Uterus (tissue), 2 donors: ENCODE results near the gene PDE6D.
A peak's percentile ranks its signal among the peaks of the same experiment; 100 is the strongest.

Experiments used
- POLR2A ChIP-seq, 2 donors: fragments of 450-650 bp; IDR thresholded peaks; one replicate each; pipeline ENCODE4 v1.6.1; 2016; ENCODE audit warnings: antibody characterized with exemption in 2 of 2, mild to moderate bottlenecking in 1 of 2, moderate library complexity in 1 of 2
- TF ChIP-seq, protein P1 (sequence below), 4 experiments: fragments of 200-600 bp in 2 of 4; fragments of 450-650 bp in 2 of 4; sonication (generic) in 2 of 4; IDR thresholded peaks; one replicate each; pipeline ENCODE4 v1.5.1; 2016 to 2019; ENCODE audit warnings: antibody characterized with exemption in 4 of 4, mild to moderate bottlenecking in 2 of 4, moderate library complexity in 1 of 4

DNA sequence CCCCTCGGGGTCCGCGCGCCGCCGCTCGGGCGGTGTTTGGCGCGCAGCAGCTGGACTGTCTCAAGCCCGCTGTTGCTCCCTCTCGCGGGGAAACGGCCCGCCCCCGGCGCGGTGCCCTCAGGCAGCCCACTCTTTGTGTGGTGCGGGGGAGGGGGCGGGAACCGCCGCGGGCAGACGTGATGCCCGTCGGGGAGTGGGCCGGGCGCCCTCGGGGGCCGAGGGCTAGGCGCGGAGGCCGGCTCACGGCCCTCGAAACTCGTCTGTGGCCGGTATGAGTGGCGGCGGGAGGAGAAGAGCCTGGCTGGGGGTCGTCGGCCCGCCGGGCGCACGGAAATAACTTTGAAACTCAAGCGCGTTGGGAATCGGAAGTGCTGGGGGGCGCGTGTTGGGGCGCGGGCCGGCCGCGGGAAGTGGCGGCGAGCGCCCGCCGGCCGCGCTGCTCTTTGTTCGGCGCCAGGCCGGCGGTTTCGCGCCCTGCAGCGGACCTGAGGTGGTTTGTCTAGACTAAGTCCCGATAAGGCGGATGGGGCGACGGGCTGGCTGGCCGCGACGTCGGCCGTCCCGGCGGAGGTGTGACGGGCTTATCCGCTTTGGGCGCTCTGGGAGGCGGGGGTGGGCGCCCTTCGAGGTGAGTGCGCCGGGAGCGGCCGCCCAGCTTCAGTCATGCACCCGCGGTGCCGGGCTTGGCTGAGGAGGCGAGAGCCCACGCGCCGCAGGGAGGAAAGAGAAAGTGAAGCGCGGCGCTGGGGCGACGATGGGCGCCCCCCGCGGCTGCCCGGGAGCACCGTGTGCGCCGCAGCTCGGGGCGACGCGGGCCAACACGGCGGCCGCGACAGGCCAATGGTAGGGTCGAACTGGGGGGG, 72.1 kb downstream of the PDE6D start:
- TF ChIP-seq, protein P1, sequence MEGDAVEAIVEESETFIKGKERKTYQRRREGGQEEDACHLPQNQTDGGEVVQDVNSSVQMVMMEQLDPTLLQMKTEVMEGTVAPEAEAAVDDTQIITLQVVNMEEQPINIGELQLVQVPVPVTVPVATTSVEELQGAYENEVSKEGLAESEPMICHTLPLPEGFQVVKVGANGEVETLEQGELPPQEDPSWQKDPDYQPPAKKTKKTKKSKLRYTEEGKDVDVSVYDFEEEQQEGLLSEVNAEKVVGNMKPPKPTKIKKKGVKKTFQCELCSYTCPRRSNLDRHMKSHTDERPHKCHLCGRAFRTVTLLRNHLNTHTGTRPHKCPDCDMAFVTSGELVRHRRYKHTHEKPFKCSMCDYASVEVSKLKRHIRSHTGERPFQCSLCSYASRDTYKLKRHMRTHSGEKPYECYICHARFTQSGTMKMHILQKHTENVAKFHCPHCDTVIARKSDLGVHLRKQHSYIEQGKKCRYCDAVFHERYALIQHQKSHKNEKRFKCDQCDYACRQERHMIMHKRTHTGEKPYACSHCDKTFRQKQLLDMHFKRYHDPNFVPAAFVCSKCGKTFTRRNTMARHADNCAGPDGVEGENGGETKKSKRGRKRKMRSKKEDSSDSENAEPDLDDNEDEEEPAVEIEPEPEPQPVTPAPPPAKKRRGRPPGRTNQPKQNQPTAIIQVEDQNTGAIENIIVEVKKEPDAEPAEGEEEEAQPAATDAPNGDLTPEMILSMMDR (IDR thresholded peaks at IDR 0.05), result peak in 2 of 4 experiments; percentile 18 to 29
- TF ChIP-seq POLR2A (IDR thresholded peaks at IDR 0.05), result no peak
